Heart left ventricle (tissue), 13 donors: ENCODE data around the gene TRA2B.

ENCODE experiments used
- POLR2A ChIP-seq, 2 donors: fragments of 450-650 bp; IDR thresholded peaks; one replicate each; pipeline ENCODE4 v1.6.1; 2017; ENCODE audit warnings: antibody characterized with exemption in 2 of 2, mild to moderate bottlenecking in 2 of 2, moderate library complexity in 2 of 2
- TF ChIP-seq, protein P1 (sequence below), 12 donors: fragments of 200-600 bp; sonication (generic) in 4 of 12; IDR thresholded peaks; one replicate each; pipeline versions ENCODE4 v1.5.0 to v1.8.0; 2018 to 2022; ENCODE audit warnings: antibody characterized with exemption in 12 of 12, mild to moderate bottlenecking in 5 of 12
- donor health status: ischemic (EF 13 %, LVEDD 7.1; RV severe dilation, severe dysfunction).
- donor health status: DM: no; HTN: yes; CAD: no.
- donor health status: DM: no; HTN: no; CAD: no.
- donor health status: ischemic (EF 25% LVEDD 6.9; RV normal size, moderate dysfunction).
- donor health status: ischemic (EF 25% LVEDD 5.7; RV mildly dilated, moderate dysfunction).
- donor health status: ischemic (EF 35%, LVEDD 5.7; RV mildly dilated, moderate dysfunction).
- donor health status: nonischemic (EF 11% LVEDD 7.7; RV severe dilation, severe dysfunction).
- donor health status: DM: yes; HTN: yes; CAD: no.
- donor health status: PGD.
- donor health status: ischemic (EF 29% LVEDD 5.4; RV normal size, mild dysfunction).
- donor health status: nonischemic (EF 23%, LVEDD 6.1; RV moderate dilation, normal function).

DNA sequence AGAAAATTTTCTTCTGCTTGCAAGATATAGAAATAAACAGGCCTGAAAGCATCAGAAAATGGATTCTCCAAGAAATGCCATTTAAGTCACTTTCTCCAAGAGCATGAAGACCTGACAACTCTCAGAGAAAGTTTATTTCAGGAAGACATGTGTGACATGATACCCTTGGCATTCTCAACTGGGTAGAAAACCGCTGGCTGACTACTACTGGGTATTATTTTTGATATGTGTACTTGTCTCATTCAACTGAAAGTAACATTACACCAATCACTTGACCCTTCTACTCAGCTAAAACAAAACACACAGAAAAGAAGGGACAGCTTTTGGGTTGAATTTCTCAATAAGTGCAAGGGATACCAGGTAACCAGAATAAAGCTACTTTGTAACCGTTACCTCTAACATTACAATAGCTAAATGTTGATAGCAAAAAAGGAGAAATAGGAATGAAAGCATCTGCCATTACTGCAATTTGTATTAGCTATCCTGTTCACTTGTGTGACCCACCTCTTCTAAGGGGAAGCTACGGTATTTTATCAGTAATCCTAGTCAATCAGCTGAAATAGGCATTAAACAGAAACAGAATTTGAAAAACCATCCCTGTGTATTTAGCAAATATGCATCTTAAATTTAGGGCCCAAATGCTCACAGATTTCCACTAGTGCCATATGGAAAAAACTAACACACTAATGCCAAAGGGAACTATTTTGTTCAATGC is 7.3 kb downstream of the TRA2B start:
- TF ChIP-seq, protein P1, sequence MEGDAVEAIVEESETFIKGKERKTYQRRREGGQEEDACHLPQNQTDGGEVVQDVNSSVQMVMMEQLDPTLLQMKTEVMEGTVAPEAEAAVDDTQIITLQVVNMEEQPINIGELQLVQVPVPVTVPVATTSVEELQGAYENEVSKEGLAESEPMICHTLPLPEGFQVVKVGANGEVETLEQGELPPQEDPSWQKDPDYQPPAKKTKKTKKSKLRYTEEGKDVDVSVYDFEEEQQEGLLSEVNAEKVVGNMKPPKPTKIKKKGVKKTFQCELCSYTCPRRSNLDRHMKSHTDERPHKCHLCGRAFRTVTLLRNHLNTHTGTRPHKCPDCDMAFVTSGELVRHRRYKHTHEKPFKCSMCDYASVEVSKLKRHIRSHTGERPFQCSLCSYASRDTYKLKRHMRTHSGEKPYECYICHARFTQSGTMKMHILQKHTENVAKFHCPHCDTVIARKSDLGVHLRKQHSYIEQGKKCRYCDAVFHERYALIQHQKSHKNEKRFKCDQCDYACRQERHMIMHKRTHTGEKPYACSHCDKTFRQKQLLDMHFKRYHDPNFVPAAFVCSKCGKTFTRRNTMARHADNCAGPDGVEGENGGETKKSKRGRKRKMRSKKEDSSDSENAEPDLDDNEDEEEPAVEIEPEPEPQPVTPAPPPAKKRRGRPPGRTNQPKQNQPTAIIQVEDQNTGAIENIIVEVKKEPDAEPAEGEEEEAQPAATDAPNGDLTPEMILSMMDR (IDR thresholded peaks at IDR 0.05), result no peak
- TF ChIP-seq POLR2A (IDR thresholded peaks at IDR 0.05), result no peak
